IPS-NIHi7 (cell line): Measurements from ENCODE around the gene COPS6.
"Not testable (repeated sequence)": the region's sequence is repeated elsewhere in the genome, so short reads cannot be mapped to it uniquely, and the experiment has no call there.

Source experiments
- DNase-seq: peaks from one replicate; pipeline ENCODE4 v3.0.0; 2012; ENCODE audit warnings: mixed read lengths; ENCODE audit errors: extremely low spot score

COPS6 gene

GRCh38 chr7:100126239-100126930, 37.6 kb downstream of the COPS6 start:
- no peak for DNase-seq

- peak; percentile 84 for DNase-seq
Observed at GRCh38 chr7:100126931-100127865, 38.4 kb downstream of the COPS6 start, which contains the start of gene MBLAC1. MBLAC1 (plus strand) TSS chr7:100126967; CDS start chr7:100127396, 429 bp downstream.

- DNase-seq: peak; percentile 34
Observed at GRCh38 chr7:100127866-100128636, 39.3 kb downstream of the COPS6 start.

- DNase-seq: no peak
Observed at GRCh38 chr7:100128637-100128963, 39.8 kb downstream of the COPS6 start.

- not testable (repeated sequence) for DNase-seq
Observed at GRCh38 chr7:100130220-100130607, 41.4 kb downstream of the COPS6 start.

GRCh38 chr7:100130608-100131453, 42.1 kb downstream of the COPS6 start:
- DNase-seq: peak; percentile 90

GRCh38 chr7:100132126-100132525, 43.4 kb downstream of the COPS6 start:
- DNase-seq: no peak

- peak; percentile 83 for DNase-seq
Observed at GRCh38 chr7:100132697-100133151, 44.0 kb downstream of the COPS6 start.

- DNase-seq: no peak
Observed at GRCh38 chr7:100137851-100138760, 49.3 kb downstream of the COPS6 start.

- DNase-seq: no peak
Observed at GRCh38 chr7:100141555-100141949, 52.8 kb downstream of the COPS6 start.
